HK-2 (cell line): ENCODE data around the gene IGF1R.

Source experiments
- DNase-seq: peaks from one replicate; pipeline ENCODE4 v3.0.0-alpha.2; 2018; ENCODE audit not compliant: unreplicated experiment

IGF1R gene

DNA sequence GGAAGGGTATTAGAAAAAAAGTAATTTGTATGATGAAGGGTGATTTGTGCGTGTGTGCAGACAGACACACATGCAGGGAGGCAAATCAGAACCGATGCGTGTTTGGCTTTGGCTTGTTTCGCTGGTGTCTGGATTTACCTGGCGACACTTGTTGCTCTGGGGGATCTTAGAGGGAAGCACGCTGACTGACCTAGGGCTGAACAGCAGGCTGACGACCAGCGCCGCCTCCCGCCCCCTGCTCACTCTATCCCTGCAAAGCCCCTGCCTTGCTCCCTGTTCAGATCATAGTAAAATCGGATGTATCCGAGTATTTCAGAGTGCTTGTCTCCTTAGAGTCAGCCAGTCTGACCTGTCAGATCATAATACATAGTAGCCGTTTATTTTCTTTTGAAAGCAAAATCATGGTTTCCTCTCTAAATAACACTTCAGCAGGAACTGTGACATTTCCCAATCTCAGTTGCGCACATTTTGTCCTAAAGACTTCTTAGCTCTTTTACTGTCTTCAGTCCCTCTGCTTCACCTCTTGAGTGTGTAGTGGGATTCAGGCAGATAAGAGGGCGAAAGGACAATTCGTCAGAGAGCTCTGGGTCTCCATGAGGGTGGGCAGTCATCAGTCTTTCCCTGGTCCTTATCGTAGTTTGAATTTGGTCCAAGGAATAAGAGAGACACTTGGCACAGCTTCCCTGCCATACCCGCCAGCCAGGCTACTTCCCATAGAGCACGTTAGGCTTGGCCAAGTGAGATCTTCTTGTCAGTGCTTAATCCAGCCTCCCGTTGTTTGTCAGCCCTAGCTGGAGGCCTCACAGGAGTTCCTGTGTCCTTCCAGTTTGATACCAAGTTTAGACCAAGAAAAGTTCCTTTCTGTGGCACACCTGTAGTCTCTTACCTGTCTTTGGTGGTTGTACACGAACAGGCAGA lies 261.9 kb downstream of the IGF1R start:
- no peak for DNase-seq

GRCh38 chr15:98914626-98915025 lies 266.3 kb downstream of the IGF1R start:
- DNase-seq, result no peak

GRCh38 chr15:98916826-98917225 lies 268.5 kb downstream of the IGF1R start:
- no peak for DNase-seq

GRCh38 chr15:98917417-98917816 lies 269.1 kb downstream of the IGF1R start:
- no peak for DNase-seq

GRCh38 chr15:98920091-98920880 lies 271.9 kb downstream of the IGF1R start:
- DNase-seq, result no peak

GRCh38 chr15:98923171-98923570 lies 274.8 kb downstream of the IGF1R start:
- no peak for DNase-seq

DNA sequence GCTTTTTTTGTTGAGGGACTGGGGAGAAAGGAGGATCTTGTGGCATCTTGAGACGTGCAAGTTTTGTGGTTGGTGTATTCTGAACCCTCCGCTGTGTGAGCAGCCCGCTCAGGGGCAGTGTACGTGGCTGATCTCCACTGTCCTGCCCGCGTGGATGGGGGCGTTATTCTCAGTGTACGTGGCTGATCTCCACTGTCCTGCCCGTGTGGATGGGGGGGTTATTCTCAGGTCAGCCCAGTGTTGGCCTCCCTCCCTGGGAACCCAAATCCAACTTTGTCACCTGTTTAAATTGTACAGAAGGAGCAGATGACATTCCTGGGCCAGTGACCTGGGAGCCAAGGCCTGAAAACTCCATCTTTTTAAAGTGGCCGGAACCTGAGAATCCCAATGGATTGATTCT lies 275.2 kb downstream of the IGF1R start:
- no peak for DNase-seq

- DNase-seq, result no peak
Observed at GRCh38 chr15:98924401-98925049, 276.2 kb downstream of the IGF1R start.

GRCh38 chr15:98926236-98926635 lies 277.9 kb downstream of the IGF1R start:
- DNase-seq, result no peak

DNA sequence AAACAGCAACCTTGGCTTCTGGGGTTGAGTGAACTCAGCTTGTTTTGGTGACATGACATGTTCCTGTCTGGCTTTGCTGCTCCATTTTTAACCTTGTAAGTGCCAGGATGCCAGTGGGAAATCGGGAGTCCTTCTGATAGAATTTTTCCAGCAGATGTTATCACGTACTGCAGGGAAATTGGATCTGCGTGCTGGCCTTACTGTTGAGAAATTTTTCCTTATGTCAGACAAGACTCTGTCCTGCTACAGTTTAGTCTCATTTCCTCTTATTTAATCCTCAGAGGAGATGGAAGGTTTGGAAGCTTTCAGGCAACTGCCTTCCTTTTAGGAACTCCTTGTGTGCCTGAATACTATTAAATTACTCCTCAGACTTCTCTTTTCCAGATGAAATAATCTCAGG lies 278.7 kb downstream of the IGF1R start:
- no peak for DNase-seq

DNA sequence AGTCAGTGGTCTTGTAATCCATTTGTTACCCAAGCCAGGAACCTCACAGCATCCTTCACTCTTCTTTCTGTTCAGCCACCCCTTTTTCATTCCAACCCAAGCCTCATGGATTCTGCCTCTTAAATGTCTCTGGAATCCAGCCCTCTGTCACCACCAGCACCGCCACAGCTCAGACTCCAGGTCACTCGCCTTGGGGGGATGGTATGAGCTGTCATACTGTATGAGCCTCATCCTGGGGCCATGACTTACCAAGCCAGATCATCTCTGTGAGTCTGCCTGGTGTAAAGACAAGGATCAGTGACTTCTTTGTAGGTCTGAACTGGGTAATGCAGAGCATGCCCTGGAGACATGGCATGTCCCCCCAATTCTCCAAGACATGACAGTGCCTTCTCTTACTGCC lies 279.7 kb downstream of the IGF1R start:
- DNase-seq, result no peak

DNA sequence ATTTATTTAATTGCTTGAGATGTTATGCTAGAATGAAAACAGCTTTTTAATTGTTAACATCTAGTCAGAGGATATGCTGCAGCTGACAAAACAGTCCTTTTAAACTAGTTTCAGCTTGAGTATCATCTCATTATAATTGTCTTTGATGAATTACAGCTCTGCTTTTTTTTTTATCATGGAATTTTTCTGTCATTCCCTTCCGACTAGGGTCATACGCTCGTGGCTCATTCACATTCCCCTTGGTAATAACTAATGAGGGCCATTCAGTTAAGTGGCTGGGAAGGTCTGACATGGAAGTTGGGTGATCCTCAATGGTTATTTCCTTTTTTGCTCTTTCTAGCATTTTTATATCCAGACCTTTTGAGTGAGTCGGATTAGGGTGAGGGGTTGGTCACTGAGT lies 282.2 kb downstream of the IGF1R start:
- DNase-seq, result no peak

GRCh38 chr15:98931004-98931403 lies 282.7 kb downstream of the IGF1R start:
- no peak for DNase-seq

- no peak for DNase-seq
Observed at GRCh38 chr15:98933406-98933805, 285.1 kb downstream of the IGF1R start.

DNA sequence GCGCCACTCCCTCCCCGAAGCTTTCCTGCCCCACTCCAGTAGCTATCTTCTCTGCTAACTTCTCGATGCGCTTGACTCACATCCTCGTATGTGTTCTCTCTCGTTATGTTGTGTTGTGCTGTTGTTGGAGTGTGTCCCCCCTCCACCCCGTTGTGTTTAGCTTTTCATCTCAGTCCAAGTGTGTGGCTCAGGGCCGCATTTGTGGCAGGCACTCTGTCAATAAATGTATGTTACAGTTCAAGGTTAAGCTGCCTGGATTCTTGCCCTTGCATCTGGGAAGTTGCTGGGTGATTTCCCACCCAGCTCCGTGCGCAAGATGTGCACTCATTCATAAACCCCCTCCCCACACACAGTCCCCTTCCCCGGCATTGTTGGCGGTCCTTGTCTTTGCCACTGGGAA lies 287.4 kb downstream of the IGF1R start:
- no peak for DNase-seq

- no peak for DNase-seq
Observed at GRCh38 chr15:98937413-98938104, 289.2 kb downstream of the IGF1R start.

DNA sequence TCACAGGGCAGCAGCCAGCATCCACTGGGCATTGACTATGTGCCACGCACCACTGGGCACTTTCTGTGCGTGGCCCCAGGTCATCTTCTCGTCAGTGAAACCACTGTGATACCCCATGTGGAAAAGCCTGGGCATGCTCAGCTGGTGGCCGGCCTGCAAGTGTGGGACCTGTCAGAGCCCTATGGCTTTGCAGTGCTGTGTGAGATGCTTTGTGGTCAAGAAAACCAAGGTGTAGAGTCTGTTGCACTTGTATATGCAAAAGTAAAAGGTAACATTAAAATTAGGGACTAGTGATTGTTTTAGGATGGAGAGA lies 289.7 kb downstream of the IGF1R start:
- no peak for DNase-seq

- no peak for DNase-seq
Observed at GRCh38 chr15:98938799-98939198, 290.5 kb downstream of the IGF1R start.

DNA sequence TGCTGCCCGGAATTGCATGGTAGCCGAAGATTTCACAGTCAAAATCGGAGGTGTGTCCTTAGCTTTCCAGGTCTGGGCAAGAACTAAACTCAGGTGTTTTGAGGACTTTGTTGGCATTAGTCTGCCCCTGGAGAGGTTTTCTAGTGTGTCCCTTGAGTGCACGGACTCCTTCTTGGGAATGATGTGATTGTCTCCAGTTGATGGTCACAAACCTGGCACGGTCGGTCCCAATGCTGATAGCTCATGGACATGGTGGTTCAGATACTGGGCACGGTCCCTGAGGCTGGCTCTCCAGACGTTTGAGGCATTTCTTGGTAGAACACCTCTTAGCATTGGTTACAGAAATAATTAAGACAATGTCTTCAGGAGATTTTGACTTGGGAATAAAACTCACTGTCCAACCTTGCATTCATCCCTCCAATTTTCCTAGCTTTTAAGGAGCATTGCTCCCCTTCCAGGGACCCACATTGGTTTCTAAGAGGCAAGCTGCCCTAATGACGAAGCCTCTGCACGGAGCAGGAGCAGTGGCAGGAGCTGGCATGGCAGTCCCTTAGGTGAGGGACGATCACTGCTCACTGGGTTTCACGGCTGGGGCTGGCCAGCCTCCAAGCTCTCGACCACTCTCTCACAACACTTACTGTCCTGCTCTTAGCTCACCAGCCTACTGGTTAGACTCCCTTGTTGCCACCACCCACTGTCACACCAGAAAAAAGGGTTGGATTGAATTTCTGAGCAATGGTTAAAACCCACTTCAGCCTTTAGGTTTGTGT lies 291.2 kb downstream of the IGF1R start:
- no peak for DNase-seq

GRCh38 chr15:98941595-98942255 lies 293.4 kb downstream of the IGF1R start:
- DNase-seq, result no peak

GRCh38 chr15:98942431-98942830 lies 294.1 kb downstream of the IGF1R start:
- DNase-seq, result no peak
